Ammon's horn (tissue), 1 donor: Measurements from ENCODE around the gene CEP131.

Experiments used
- DNase-seq: peaks from one replicate; pipeline ENCODE4 v3.0.0-alpha.2; 2016; ENCODE audit warnings: low spot score

The CEP131 gene

GRCh38 chr17:81200201-81200600 is 22.6 kb downstream of the CEP131 start:
- no peak for DNase-seq

GRCh38 chr17:81199482-81199830 is 23.3 kb downstream of the CEP131 start:
- DNase-seq, result no peak

DNA sequence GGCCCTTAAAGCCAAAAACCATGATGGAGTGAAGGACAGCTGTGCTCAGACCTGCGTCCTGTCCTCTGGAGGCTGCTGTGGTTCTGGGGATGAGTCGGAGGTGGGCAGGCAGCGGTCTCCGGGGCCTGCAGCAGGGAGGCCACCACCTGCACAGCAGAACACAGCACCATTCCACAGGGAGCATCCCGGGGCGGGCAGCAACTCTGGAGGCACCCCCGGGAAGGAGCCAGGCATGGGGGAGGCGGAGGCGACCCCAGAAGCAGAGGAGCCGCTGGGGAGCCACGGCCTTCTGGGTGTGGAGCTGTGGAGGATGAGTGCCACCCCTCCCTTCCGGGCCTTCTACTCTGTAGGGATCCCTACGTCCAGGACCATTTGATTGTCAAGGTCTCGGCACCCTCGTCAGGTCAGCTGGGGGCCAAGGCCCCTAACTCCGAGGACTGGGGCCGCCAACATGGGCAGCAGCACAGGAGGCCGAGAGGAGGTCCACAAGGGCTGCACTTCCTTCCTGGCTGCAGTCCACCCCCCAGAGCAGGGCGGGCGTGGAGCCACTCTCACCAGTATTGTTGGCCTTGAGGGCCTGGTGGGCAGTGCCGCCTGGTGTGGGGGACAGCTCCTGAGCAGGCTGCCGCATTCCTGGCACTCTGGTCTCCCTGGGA is 23.8 kb downstream of the CEP131 start:
- DNase-seq, result no peak

DNA sequence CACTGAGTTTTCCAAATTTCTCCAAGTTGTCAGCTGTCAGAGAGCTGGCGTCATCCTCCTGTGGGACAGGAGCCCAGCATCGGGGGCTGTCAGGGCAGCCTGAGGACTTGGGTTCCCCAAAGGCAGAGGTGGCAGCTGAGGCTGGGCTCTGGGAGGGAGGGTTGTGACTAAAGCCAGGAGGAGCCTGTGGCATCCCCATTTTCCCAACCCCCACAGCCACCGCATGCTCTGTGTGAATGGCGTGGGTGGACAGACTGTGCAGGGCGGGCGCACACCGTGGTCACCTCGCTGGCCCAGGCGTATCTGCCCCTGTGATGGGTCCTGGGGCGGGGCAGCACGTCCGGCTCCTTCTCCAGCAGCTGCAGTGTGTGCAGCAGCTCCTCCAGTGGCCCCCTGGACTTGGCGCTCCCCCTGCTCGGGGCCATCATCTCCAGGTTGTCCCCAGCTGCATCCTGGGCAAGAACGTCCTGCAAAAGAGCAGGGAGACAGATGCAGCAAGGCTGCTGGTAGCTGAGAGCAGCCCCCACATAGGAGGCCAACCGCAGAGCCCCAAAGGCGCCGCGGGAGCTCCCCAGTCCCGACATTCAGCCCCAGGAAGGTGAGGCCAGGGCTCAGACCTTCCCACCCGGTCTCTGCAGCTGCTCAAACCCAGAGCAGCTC is 24.8 kb downstream of the CEP131 start:
- DNase-seq, result no peak

DNA sequence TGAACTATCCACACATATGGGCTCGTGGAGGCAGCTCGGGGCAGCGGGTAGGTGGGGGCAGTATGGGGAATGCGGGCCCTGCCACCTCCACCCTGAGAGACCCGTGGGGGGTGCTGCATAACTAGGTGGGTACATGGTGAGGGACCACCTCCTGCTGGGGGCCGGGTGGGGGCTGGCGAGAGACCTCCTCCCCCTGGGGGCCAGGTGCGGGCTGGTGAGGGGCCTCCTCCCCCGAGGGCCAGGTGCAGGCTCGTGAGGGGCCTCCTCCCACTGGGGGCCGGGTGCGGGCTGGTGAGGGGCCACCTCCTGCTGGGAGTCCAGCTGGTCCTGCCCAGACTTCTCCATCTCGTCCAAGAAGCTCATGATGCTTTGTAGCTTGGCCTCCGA is 25.4 kb downstream of the CEP131 start:
- no peak for DNase-seq

DNA sequence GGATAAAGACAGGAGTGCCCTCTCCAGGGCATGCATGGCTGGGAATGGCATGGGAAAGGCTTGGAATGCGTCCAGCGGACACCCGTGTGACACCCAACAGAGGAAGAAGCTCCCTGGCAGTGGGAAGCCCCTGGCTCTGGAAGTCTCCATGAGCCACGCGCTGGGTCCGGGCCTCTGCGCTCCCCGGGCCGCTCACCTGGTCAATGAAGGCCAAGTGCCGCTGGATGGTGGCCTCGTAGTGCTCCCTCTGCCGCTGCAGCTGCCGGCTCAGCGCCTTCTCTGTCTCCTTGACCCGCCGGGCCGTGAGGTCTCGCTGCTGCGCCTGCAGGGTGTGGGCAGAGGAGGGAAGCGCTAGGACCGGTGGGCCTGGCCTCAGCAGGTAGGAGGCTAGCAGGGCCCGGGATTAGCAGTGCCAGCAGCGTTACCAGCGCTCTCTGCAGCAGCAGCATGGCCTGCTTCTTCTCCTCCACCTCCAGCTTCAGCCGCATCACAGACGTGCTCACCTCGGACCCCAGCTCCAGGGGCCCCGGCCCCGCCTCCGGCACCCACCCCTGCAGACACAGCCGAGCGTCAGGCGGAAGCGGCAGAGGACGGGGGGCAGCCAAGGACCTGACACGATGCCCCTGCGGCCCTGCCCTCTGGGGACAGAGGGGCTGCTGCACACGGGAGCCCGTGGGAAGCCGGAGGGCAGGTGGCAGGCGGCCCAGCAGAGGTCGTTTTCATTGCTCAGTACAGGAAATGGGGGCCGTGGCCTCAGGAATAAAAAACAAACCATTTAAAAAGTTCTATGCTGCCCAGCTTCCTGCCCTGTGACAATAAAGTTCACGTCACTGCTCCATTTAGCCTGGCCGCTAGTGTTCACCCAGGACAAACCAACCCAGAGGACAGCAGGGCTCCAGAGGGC is 26.0 kb downstream of the CEP131 start:
- no peak for DNase-seq

DNA sequence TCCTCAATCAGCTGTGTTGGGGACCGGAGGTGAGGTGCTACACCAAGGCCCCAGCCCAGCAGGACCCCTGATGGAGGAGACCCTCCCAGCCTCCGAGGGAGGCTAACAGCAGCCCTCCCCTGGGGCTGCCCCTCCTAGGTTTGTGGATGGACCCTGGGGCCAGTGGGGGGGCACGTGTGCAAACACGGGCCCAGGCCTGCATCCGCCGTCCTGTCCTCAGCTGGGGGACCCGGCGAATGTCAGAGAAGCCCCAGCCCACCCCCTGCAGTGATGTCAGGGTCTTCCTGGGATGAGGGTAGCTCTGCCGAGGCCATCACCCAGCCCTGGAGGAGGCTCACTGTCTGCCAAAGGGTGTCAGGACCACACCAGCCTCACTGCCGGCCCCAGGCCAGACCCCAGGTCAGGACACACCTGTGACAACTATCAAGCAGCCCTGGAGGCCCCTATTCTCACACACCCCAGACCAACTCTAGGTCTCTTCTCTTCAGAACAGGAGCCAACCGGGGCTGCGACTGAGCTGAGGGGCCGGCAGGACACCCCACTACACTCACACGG is 26.7 kb downstream of the CEP131 start:
- DNase-seq, result no peak

GRCh38 chr17:81194941-81195901 is 27.5 kb downstream of the CEP131 start:
- DNase-seq, result no peak

GRCh38 chr17:81194225-81194760 is 28.5 kb downstream of the CEP131 start:
- DNase-seq, result no peak

DNA sequence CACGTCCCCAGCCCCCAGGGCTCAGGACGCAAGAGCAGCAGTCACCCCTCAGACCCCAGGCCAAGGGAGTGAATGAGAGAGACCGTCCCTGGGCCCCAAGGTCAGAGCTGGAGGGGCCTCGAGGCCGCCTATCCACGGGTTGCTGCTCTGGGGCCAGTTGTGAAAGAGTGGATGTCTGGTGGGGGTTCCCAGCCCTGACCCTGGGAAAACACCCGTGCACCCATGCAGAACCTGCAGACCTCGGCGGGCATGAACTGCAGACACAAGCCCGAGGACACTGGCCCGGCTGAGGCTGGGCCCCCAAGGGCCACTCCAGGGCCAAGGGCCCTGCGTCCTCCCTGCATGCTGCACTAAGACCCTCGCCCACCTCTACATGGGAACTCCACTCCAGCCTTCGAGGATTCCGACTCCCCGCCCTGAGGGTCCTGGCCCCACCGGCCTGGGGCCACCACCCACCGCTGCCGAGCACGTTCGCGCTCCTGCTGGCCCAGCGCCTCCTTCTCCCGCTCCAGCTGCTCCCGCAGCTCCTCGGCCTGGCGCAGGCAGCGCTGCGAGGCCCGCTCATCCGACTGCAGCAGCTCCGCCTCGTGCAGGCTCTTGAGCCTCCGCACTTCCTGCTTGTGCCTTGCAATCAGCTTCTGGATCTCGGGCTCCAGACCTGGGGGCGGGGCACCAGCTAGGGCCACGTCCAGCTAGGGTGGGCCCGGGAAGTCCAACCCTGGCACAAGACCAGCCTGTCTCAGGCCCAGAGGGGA is 29.1 kb downstream of the CEP131 start:
- DNase-seq, result no peak

DNA sequence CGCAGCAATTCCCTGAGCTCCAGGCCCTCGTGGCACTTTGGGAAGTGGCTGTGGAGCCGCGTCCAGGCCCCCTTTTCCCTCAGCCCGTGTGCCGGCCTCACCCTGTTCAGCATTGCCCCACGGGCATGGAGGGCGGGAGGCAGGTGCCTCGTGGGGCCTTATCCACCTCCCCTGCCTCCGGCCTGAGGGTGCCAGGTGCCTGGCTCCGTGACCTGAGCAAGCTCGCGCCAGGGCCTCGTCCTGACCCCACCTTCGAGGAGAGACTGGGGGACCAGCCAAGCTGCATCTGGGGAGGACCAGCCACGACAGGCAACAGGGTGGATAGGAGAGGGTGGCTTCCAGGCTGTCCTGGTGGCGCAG is 29.7 kb downstream of the CEP131 start:
- no peak for DNase-seq

GRCh38 chr17:81192386-81193050 is 30.2 kb downstream of the CEP131 start:
- no peak for DNase-seq

DNA sequence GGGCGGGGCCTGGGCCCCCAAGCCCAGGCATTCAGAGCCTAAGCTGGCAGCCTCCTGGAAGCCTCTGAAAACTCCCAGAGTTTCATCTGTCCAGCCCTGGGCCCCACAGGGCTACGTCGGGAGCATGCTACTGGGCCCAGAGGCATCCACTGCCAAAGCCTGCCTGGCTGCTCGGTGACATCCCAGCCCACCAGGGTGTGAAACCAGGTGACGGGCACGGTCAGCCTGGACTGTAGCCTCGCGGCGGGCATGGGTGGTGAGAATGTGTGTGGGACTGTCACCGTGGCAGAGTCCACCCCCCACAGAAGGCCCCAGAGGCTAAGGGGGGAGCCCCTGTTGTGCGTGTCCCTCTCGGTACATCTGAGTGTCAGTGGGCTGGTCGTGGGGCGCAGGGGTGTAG is 31.1 kb downstream of the CEP131 start:
- no peak for DNase-seq

GRCh38 chr17:81191116-81191515 is 31.6 kb downstream of the CEP131 start:
- DNase-seq, result no peak

GRCh38 chr17:81190591-81190990 is 32.2 kb downstream of the CEP131 start:
- DNase-seq, result no peak

- peak; percentile 47 for DNase-seq
These were observed 32.9 kb downstream of the CEP131 start for GRCh38 chr17:81189670-81190530.

- DNase-seq, result no peak
These were observed 33.7 kb downstream of the CEP131 start for GRCh38 chr17:81189016-81189415.

GRCh38 chr17:81188491-81188840 is 34.3 kb downstream of the CEP131 start:
- no peak for DNase-seq
